DOHH2 (cell line): ENCODE results near the gene SNIP1.

Experiments used
- EZH2phosphoT487 ChIP-seq: fragments of 200-600 bp; sonication (generic); IDR thresholded peaks from 2 replicates; pipeline ENCODE4 v1.6.1; 2017; ENCODE audit warnings: borderline replicate concordance, mild to moderate bottlenecking, antibody characterized with exemption, low read length, moderate library complexity, mixed read lengths
- TF ChIP-seq, protein P1 (sequence below): fragments of 200-600 bp; sonication (generic); IDR thresholded peaks from one replicate; pipeline ENCODE4 v1.5.1; 2014; ENCODE audit warnings: antibody characterized with exemption, mild to moderate bottlenecking, low read depth, low read length; ENCODE audit not compliant: poor library complexity, severe bottlenecking

DNA sequence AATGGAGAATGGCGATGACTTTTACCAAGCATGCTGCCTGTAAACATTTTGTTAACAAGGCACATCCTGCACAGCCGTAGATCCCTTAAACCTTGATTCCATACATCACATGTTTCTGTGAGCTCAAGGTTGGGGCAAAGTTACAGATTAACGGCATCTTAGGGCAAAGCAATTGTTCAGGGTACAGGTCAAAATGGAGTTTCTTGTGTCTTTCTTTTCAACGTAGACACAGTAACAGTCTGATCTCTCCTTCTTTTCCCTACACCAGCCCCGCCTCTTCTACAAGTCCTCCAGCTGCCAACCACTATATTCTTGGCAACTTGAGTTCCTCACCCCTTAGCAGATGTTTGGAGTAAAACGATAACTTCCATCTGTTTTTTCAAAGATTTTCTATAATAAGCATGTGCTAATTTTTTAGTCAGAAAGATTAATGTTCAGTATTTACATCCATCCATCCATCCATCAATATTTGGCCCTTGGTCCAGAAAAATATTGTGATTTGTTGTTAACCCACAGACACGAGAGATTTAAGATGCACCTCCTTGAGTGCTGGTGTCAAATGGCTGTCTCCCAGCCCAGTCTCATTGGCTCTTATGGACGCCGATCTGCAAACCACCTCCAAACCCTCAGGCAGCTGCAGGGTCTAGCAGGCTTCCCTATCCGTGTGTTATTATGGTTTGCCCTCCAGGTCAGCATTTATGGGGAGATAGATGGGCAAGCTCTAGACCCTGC, 6.5 kb upstream of the SNIP1 start:
- TF ChIP-seq, protein P1, sequence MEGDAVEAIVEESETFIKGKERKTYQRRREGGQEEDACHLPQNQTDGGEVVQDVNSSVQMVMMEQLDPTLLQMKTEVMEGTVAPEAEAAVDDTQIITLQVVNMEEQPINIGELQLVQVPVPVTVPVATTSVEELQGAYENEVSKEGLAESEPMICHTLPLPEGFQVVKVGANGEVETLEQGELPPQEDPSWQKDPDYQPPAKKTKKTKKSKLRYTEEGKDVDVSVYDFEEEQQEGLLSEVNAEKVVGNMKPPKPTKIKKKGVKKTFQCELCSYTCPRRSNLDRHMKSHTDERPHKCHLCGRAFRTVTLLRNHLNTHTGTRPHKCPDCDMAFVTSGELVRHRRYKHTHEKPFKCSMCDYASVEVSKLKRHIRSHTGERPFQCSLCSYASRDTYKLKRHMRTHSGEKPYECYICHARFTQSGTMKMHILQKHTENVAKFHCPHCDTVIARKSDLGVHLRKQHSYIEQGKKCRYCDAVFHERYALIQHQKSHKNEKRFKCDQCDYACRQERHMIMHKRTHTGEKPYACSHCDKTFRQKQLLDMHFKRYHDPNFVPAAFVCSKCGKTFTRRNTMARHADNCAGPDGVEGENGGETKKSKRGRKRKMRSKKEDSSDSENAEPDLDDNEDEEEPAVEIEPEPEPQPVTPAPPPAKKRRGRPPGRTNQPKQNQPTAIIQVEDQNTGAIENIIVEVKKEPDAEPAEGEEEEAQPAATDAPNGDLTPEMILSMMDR, result no peak
- no peak for TF ChIP-seq EZH2phosphoT487
